ENCODE data around the gene RNF224.
A peak's percentile ranks its signal among the peaks of the same experiment; 100 is the strongest.

Gene RNF224

DNA sequence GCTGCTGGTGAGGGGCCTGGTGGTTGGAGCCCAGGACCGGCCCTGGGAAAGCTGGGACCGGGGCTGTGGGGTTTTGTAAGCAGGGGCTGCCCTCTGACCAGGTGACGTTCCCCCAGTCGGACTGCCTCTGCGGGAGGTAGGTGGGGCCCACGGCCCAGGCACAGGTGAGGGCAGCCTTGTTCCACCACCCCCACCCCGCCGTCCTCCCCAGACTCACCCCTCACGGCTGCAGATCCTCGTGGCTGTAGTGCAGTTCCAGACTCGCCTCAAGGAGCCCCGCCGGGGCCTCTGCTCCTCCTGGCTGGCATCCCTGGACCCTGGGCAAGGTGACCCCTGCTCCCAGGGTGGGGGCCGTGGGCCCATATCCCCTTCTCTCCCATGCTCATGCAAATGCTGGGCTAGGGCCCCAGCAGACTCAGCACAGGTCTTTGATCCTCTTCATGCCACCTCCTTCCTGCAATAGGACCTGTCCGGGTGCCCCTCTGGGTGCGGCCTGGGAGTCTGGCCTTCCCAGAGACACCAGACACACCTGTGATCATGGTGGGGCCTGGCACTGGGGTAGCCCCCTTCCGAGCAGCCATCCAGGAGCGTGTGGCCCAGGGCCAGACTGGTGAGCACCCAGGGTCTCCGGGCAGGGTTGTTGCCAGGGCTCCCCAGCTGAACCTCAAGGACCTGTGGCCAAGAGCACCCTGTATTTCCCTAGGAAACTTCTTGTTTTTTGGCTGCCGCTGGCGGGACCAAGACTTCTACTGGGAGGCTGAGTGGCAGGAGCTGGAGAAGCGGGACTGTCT lies 11.9 kb upstream of the RNF224 start:
- DNase-seq, result no peak

DNA sequence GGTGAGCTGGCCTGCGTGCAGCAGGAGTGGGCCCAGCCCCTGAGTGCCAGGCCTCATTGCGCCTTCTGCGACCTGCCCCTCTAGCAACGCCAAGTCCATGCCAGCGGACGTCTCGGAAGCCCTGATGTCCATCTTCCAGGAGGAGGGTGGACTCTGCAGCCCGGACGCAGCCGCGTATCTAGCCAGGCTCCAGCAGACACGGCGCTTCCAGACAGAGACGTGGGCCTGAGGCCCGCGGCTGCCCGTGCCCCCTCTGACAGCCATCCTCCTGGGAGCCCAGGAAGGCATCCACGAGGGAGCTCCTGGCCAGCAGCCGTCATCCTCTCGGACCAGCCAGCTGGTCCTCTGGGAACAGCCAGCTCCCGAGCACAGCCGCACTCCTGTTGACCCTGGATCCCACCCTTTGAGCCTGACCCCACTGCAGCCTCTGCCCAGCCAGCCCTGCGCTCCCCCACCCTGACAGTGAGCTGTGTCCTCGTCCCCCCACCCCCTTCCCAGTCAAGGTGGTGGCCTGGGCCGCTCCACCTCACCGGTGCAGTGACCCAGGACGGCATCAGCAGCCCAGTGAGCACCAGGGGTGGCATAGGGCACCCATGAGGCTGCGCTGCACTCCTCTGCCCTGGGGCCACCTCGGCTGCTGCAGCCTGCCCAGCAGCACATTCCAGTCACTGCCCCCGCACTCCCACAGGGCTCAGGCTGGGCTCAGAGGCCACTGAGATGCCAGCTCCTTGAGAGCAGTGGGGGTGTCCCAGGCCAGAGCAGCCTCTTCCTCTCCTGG lies 10.9 kb upstream of the RNF224 start:
- DNase-seq, result no peak

DNA sequence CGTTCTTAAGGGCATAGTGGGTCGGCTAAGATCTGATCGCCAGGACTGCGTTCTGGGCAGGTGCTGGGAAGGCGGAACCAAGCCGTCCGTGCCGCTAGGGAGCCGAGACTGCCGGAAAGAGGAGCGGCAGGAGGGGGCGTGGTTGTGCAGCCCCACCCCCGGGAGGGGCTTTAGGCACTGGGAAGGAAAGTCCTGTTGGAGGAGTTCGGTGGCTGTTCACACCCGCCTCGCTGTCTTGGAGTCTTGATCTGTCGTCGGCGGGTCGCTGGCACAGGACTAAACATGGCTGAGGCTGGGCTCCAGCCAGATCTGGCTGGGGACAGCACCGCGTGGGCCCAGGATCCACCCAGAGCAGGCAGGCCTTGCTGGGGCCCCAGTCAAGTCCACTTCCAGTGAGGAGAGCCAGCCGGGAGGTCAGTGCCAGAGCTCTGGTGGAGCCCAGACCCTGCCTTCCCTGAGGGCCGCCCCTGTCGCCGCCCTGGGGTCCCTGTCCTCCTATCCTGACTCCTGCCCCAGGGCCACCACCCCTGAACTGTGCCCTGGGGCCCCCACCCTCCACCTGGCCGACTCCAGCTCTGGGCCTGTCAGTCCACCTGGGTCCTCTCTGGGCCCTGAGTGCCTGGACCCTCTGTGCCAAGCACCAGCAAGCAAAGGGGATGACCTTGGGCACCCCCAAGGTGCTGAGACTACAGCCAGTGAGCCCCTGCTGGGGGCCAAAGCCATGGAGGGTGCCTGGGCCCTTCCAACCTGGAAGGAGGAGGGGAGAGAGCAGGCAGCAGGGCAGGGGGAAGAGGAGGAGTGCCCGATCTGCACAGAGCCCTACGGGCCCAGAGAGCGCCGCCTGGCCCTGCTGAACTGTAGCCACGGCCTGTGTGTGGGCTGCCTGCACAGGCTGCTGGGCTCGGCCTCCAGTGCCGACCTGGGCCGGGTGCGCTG lies 9.8 kb upstream of the RNF224 start:
- no peak for DNase-seq

DNA sequence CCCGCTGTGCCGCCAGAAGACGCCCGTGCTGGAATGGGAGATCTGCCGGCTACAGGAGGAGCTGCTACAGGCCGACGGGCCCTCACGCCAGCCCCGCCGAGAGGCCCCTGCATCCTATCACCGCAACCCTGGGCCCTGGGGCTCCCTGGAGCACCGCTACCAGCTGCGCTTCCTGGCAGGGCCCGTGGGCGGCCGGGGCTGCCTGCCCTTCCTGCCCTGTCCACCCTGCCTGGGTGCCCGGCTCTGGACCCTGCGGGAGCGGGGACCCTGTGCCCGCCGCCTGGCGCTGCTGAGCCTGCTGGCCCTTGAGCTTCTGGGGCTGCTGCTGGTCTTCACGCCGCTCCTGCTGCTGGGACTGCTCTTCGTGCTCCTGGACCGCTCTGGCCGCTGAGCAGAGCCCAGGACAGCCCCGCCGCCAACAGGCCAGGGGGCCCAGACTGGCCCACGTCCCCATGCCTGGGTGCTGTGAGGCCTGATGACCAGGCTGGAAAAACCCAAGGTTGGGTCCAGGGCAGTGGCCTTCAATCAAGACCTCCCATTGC lies 9.0 kb upstream of the RNF224 start:
- no peak for DNase-seq

DNA sequence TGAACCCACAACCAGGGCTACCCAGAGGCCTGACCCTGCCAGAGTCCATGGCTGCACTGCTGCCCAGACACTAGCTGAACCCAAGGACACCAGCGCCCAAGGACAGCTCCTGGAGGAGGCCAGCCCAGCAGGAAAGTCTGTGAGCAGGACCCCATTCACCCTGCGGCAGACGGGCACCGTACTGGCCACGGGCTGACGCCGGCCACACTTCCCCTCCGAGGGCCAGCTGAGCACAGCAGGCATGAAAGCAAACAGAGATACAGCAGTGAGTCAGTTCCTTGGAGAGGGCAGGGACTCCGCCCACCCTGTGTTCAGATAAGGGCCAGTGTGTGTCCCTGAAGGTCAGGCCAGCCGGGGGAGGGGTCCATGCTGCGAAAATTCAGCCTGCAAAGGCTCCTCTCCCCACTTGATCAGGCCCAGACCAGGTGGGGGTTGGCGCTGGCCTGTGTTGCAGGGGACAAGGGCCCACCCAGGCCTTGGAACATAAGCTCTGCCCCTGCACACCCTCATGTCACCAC lies 8.5 kb upstream of the RNF224 start:
- no peak for DNase-seq

DNA sequence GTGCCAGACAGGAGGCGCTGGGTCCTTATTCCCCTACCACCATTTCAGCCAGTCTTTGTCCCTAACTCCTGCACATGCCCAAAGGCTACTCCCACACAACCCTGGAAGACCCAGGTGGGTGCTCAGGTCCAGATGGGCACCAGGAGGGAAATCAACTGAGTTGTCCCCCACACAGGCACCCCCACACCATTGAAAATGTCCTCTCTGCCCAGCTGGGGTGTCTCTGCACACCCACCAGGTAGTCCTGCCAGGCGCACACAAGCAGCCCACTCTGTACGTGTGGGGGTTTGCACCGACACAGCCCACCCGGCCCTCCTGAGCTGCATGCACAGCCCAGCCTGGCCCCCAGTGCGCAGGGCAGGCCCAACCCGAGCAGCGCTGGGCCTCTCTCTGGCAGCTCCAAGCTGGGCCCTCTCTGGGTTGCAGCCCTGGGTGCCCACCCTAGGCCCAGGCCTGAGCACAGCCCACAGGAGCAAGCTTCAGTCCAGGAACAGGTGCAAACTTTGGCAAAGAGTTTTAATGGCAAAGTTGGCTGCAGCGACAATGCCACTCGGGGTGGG lies 7.5 kb upstream of the RNF224 start:
- DNase-seq, result no peak

DNA sequence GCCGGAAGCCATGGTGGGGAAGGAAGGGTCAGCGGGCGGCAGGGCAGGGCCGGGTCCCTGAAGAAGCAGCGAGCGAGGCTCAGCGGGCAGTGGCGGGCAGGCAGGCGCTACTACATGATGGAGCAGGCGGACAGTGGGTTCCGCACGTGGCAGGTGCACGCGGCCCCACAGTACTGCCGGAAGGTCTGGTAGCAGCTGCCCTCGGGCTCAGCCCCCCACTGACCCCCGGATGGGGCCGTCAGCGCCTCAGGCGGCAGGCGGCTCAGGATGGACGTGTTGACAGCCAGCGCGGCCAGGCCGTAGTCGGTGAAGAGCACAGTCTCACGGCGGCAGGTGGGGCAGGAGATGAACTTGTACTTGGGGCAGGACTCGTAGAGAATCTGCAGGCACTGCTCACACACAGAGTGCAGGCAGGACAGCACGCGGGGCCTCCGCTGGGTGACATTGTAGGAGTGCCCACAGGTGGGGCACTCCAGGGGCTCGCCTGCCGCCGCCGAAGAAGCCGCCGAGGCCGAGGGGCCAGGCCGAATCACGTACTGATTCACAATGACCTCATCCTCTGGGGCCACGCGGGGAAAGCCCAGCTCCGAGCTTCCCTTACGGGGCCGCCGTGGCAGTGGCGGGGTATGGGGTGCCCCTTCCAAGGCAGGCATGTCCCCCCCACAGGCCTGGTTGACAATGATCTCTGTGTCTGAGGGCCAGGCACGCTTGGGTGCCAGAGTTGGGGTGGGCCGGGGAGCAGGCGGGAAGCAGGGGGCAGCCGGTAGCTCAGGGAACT lies 6.8 kb upstream of the RNF224 start:
- DNase-seq, result no peak

DNA sequence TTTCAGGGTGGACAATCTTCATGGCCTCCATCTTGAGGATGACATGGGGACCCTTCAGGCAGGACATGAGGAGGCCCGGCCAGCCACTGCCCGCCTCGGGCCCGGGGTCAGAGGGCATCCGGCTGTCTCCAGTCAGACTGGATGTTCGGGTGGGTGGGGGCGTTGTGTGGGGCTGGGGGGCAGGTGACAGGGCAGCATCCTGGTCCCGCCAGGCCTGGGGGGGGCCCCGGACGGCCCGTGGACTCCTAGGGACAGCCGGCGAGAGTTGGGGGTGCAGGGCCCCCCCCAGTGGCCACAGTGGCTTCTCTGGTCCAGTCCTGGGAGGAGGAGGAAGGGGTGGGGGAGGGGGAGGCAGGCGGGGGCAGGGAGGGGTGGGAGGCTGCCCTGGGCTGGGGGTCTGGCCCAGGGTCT lies 6.2 kb upstream of the RNF224 start:
- DNase-seq, result no peak

DNA sequence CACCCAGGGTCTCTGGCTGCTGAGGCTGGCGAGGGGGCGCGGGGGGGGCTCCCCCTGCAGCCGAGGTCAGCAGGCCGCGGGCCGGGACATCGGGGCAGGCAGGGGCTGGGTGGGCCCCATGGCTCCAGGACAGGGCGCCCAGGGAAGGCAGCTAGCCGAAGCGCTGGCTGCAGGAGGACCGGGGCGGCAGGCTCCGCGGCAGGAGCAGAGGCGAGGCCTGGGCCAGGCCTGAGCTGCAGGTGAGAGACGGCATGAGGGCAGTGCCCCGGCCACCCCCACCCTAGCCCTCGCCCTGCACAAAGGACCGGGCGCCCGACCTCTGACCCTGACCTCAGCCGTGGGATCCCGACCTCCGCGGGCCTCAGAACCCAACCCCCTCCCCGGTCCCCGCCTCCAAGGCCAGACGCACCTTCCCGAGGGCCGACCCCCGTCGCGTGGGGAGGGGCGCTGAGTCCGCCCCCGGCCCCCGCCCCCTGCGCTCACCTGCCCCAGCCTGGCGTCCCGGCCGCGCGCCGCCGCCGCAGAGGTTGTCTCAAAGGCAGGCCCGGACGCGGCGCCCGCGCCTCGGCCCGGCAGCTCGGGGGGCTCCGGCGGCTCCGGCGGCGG lies 5.7 kb upstream of the RNF224 start:
- no peak for DNase-seq

DNA sequence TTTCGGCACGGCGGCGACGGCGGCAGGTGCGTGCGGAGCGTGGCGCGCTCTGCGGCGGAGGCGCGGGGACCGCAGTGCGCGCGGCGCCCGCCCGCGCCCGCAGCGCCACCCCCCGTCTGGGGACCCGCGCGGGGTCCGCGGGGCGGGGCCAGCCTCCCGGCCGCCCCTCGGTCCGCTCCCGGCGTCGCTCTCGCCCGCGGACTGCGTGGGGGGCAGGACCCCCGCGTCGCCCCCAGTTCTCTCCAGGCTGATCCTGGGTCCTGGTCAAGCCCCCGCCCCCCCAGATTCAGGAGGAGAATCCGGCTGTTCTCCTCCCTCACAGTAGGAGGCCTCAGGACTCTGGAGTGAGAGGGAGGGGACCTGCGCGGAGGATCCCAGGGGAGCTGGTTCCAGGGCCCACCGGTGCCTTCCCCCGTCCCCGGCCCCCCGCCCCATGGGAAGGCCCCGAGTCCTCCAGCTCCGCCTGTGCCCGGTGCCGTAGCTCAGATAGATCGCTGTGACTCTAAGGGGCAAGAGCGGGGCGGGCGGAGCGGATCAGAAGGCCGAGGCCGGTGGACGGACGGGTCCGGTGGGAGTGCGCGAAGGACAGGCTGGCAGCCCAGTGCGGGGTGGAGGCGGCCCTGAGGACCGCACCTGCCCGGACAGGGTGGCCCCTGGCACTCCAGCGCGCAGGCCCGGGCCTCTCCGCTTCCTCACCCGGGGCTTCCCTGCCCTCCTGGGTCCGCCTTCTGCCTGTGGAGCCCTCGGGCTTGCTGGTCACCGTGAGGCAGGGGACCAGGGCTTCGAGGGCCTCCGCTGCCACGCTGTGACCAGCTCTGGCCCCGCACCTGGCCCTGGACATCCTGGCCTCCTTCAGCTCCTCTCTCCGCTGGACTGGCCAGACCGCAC lies 4.9 kb upstream of the RNF224 start, which contains the start of gene RNF208:
TSS of gene RNF208 (minus strand) at position 51 of the 888 bp plus-strand sequence. CDS start 1,028 bp downstream, outside the sequence.
- DNase-seq, result no peak

DNA sequence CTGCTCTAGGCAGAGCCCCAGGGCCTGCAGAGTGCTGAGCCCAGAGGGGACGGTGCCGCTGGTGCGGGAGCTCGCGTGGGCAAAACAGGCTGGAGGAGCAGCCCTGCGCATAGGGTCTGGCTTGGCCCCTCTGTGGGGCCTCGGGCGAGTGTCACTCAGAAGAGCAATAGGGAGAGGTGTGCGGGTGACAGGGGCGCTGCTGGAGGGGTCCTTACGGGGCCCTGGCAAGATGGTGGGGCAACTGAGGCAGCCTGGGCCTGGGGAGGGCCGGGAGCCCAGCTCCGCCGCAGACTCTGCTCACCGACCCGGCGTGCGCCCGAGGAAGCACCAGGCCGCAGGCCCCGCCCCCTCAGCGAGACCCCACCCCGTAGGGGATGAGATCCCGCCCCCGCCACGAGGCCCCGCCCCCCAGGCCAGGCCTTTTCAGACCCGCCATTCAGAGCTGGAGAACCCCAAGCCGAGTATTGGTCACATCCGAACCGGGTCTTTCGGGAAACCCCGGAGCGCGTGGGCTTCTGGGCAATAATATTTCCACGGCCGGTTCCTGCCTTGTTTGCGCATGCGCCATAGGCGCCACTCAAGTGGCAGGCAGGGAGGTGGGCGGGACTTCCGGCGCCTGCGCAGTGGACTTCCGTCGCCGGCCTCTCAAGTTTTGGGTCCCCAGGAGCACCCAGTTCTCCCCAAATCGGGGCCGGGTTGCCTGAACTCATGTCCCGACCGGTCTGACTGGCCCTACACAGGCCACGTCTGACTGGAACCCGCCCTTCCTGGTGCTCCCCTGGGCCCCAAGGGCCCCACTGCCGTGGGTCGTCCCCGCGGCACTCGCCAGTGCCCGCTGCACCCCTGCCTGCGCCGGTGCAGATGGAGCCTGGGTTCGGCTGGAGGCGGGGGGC lies 4.0 kb upstream of the RNF224 start:
- peak; percentile 84 for DNase-seq

DNA sequence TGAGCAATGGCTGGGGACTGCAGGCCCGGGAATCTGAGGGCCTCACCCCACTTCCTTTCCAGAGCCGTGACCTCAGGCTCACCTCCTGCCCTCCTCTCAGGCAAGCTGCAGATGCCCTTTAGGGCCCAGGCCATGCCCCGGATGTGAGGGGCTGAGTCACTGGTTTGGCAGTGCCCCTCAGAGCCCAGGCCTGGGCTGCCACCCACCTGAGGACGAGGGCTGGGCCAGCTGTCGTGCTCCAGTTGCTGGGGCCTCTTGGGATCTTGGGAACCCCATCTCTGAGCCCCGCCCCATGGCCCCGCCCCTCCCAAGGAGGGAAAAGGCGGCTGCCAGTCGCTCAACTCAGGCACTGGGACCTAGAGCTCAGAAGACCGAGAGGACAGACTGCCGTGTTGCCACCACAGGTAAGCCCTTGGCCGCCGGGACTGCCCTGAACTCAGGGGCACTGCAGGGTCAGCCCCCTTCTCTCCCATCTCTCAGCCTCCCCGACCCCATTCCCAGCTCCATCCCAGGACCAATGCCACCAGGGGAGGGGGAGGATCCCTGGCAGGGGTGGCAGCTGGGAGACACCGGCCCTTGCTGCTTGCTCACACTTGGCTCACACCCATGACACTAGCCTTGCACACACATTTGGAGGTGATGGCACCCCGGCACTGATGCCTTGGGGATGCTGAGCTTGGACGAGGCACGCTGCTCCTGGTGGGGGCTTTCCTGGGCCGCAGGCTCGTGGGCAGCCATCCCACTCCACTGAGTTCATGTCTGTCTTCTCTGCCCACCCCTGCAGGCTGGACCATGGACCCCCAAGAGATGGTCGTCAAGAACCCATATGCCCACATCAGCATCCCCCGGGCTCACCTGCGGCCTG lies 2.2 kb upstream of the RNF224 start, which contains the start of gene CYSRT1:
TSS of gene CYSRT1 (plus strand) at position 345 of the 865 bp plus-strand sequence. CDS start at position 793, 448 bp downstream.
- DNase-seq, result no peak

DNA sequence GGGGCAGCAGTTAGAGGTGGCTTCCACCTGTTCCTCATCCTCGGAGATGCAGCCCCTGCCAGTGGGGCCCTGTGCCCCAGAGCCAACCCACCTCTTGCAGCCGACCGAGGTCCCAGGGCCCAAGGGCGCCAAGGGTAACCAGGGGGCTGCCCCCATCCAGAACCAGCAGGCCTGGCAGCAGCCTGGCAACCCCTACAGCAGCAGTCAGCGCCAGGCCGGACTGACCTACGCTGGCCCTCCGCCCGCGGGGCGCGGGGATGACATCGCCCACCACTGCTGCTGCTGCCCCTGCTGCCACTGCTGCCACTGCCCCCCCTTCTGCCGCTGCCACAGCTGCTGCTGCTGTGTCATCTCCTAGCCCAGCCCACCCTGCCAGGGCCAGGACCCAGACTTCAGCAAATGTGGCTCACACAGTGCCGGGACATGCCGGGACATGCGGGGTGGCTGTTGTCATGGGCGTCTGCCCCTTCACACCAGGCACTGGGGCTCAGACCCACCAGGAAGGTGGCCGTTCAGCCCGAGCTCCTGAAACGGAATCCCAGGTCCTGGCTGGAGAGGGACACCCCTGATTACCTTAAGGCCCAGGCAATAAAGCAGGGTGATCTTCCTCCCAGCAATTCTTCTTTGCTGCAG lies 1.5 kb upstream of the RNF224 start:
- DNase-seq, result no peak

DNA sequence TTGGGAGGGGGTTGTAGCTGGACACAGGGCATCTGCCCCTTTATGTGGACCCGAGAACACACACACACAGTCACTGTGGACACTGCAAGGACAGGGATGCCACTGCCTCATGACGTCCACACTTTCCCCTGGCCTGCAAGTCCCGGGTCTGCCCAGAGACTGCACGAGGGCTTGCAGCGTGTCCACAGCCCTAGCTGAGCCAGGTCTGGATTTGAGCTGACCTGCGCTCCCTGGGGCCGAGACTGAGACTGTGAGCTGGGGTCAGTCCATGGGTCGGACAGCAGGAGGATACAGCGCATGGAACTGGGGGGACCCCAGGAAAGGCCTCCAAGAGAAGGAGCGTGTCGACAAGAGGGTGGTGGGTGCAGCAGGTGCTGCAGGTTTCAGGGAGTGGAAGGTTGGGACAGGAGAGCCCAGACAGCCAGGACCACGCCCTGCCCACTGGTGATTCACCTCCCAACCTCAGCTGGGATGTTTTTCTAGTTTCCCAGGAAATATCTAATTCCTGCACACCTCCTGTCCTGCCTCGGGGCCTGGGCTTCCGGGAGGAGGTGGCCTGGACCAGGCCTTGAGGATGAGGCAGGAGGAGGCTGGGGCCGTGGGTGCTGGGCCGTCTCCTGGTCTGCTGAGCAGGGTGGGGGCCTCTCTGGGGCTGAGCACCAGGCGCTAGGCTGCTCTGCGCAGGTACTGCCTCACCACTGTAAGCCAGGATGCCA lies 806 bp upstream of the RNF224 start:
- no peak for DNase-seq

DNA sequence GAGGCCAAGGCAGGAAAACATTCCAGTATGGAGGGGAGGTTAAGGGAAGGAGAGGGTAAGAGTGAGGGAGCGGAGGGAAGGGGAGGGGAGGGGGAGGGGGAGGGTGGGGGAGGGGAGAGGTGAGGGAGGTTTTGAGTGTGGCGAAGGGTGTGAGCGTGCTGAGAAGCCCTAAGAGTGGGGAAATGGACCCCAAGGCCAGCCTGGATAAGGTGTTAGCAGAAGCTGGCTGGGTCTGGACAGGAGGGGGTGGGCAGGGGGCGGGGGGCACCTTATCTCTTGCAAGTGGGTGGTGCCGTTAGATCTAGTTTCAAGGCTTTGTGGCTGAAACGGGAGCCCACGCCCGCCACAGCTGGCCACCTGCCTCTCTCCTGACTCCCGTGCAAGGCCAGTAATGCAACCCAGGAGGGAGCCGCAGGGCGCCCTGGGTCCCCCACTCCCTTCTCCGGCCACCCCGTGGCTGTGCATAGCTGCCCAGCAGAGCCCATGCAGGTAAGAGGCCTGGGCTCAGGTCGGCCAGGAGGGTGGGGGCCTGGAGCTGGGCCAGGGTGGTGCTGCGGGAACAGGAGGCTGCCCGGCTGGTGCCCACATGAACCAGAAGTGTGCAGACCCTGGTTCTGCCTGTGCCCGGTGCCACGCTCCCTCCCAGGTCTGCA lies 677 bp downstream of the RNF224 start:
- DNase-seq, result no peak

DNA sequence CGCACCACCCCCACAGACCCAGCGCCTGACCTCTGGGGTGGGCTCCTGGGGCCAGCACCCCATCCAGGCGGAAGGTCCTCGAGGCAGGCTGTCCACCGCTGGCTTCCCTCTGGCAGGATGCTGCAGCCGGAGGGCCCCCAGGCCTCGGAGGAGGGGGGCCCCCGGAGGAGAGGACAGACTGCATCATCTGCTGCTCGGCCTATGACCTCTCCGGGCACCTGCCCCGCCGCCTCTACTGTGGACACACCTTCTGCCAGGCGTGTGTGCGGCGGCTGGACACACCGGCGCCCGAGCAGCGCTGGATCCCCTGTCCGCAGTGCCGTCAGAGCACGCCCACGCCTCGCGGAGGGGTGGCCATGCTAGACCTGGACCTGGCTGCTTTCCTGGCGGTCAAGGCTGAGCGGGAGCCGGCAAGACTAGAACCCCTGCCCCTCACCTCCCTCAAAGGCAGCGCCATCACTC lies 1.2 kb downstream of the RNF224 start:
- no peak for DNase-seq

All from NCI-H1694 treated with DMSO at 0.1 percent for 48 hours (cell line).